ENCODE measurements around the gene DEDD.

DNA sequence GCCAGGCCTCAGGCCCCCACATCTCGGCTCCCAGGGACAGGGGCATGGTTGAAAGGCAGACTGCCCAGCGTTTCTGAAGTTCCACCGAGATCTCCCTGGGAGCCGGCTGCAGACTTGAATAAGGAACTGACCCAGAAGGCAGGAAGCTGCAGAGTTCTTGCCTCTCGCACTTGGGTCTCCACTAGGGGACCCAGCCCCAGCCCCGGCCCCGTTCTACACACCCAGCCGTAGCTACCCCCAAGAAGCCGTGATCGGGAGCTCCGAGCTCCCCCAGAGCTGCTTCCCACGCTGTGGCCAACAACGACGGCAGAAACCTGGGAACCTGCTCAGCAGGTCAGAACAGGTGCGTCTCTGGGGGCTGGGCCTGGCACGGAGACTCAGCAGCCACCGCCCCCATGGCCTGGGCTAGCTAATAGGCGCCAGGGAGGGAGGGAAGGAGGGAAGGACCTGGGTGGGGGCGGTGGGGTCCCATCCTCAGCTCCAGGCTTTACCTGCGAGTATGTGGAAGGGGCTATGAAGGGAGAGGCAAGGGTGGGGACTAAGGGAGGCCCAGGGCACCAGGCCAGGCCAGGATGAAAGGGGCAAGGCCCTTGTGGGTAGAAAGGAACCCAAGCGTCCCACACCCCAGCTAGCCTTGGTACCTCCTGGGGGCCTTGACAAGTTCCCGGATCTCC lies 43.1 kb downstream of the DEDD start, which contains the start of gene NECTIN4:
- TF ChIP-seq, protein P1, sequence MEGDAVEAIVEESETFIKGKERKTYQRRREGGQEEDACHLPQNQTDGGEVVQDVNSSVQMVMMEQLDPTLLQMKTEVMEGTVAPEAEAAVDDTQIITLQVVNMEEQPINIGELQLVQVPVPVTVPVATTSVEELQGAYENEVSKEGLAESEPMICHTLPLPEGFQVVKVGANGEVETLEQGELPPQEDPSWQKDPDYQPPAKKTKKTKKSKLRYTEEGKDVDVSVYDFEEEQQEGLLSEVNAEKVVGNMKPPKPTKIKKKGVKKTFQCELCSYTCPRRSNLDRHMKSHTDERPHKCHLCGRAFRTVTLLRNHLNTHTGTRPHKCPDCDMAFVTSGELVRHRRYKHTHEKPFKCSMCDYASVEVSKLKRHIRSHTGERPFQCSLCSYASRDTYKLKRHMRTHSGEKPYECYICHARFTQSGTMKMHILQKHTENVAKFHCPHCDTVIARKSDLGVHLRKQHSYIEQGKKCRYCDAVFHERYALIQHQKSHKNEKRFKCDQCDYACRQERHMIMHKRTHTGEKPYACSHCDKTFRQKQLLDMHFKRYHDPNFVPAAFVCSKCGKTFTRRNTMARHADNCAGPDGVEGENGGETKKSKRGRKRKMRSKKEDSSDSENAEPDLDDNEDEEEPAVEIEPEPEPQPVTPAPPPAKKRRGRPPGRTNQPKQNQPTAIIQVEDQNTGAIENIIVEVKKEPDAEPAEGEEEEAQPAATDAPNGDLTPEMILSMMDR (conservative IDR thresholded peaks at IDR 0.05; ENCODE audit: low read length): no peak
- TF ChIP-seq EZH2phosphoT487 (IDR thresholded peaks at IDR 0.05; ENCODE audit: borderline replicate concordance, low read depth, low read length): no peak
